ENCODE data around the gene CXXC1.

The CXXC1 gene

GRCh38 chr18:50274044-50274442 is 13.4 kb downstream of the CXXC1 start:
- TF ChIP-seq, protein P1, sequence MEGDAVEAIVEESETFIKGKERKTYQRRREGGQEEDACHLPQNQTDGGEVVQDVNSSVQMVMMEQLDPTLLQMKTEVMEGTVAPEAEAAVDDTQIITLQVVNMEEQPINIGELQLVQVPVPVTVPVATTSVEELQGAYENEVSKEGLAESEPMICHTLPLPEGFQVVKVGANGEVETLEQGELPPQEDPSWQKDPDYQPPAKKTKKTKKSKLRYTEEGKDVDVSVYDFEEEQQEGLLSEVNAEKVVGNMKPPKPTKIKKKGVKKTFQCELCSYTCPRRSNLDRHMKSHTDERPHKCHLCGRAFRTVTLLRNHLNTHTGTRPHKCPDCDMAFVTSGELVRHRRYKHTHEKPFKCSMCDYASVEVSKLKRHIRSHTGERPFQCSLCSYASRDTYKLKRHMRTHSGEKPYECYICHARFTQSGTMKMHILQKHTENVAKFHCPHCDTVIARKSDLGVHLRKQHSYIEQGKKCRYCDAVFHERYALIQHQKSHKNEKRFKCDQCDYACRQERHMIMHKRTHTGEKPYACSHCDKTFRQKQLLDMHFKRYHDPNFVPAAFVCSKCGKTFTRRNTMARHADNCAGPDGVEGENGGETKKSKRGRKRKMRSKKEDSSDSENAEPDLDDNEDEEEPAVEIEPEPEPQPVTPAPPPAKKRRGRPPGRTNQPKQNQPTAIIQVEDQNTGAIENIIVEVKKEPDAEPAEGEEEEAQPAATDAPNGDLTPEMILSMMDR (IDR thresholded peaks at IDR 0.05; ENCODE audit: unreplicated experiment in 3 of 3) = no peak
- Mint-ChIP-seq H3K36me3 (ENCODE audit: low read depth) (peaks cover 83% of the 10 kb centered on the region), H3K4me3 (no peak overlapping the region), H3K4me1 (peaks cover 3% of the 10 kb centered on the region), H3K27ac (no peak overlapping the region), H3K27me3 (ENCODE audit: low read depth) (no peaks in the 10 kb centered on the region), H3K9me3 (no peaks in the 10 kb centered on the region)

DNA sequence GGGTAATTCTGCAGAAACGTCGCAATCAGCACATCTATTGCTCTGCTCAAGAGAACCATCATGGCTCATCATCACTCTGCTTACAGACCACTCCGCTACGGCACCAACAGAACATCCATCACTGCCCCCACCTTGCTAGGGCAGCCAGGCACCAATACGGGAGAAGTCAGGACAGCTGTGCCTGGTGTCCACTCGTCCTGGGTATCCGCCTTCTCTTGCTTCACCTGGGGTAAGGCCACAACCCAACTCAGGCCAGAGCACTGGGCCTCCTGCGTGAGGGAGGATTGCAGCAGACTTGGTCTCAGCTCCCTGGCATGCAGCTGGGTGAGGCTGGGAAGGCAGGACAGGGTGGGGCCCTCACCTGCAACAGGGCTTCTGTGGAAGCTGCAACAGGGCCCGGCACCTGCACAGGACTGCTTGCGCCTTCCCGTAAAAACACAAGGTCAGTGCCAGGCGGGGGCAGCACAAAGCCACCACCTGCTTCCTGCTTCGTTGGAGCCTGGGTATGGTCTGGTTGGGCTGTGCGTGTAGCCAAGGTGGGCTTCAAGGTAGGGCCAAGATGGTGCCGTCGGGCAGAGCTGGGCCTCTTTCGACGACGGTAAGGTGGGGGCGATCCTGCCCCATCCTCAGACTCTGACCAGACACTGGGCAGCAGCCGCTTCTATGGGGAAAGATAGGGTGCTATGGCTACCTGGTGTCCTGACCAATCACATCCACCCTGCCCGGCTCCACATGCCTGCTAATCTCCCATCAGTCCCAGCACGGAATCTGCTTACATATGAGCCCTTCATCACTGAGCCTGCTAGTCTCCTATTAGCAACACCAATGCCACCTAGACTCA is 14.1 kb downstream of the CXXC1 start:
- TF ChIP-seq, protein P1 (IDR thresholded peaks at IDR 0.05; ENCODE audit: unreplicated experiment in 3 of 3) = no peak
- H3K27ac Mint-ChIP-seq = no peak overlapping the region
- no peaks in the 10 kb centered on the region for H3K27me3 Mint-ChIP-seq (ENCODE audit: low read depth)

DNA sequence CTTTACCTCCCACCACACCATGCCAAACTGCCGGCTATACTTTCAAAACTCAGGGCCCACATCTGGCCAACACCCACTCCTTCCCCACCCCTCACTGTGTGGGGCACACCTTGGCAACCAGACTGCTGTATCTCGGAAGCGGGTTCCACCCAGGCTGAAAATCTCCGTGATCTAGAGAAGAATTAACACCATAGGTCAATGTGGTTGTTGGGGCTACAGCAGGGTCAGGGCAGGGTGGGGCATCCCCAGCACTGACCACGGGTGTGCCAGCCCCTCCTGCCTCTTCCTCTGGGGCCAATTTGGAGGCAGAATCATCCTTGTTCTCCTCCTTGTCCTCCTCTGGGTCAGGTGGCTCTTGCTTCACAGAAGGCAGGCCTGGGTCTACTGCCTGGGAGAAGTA is 14.9 kb downstream of the CXXC1 start:
- TF ChIP-seq, protein P1 (IDR thresholded peaks at IDR 0.05; ENCODE audit: unreplicated experiment in 3 of 3) = no peak
- no peaks in the 10 kb centered on the region for H3K27me3 Mint-ChIP-seq (ENCODE audit: low read depth)
- H3K9me3 Mint-ChIP-seq = no peaks in the 10 kb centered on the region
- no peak overlapping the region for H3K4me3 Mint-ChIP-seq
- H3K4me1 Mint-ChIP-seq = no peaks in the 10 kb centered on the region
- H3K36me3 Mint-ChIP-seq (ENCODE audit: low read depth) = peaks cover 83% of the 10 kb centered on the region
- no peak overlapping the region for H3K27ac Mint-ChIP-seq

More for the DNA sequence above, 14.1 kb downstream of the CXXC1 start:
- H3K9me3 Mint-ChIP-seq = no peaks in the 10 kb centered on the region
- H3K4me1 Mint-ChIP-seq = no peaks in the 10 kb centered on the region
- H3K36me3 Mint-ChIP-seq (ENCODE audit: low read depth) = peaks cover 84% of the 10 kb centered on the region
- no peak overlapping the region for H3K4me3 Mint-ChIP-seq

DNA sequence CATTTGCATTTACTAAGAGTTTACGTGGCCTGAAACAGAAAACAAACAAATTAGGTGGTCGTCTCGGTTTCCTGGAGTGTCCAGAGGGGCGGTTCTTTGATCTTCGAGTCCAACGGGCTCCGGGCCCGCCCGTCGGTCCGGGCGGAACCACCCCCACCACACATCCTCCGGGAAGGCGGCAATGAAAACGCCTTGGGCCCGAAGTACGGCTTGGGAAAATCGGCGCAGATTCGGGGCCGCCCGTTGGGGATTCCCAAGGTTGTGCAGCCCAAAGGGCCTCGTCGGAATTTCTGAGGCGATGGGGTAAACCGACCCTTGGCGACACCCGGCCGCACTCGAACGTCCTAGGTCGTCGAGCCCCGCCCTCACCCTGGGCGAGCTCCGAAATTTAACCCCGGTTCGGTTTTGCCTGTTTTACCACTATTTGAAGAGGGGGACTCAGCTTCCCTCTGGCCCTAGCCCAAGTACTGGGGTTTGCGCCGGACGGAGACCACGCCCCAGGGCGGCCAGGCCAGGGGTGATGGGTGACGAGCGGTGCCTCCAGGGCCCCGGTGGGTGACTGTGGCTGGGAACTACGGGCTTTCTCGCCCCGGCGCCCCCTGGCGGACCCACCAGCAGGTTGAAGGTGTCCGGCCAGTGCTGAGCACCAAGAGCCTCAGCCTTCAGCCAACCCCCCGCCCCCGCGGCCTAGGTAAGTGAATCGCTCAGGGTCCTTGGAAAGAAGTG is 19.3 kb downstream of the CXXC1 start:
- peaks cover 53% of the 10 kb centered on the region for H3K36me3 Mint-ChIP-seq (ENCODE audit: low read depth)
- H3K4me1 Mint-ChIP-seq = no peaks in the 10 kb centered on the region
- no peaks in the 10 kb centered on the region for H3K27me3 Mint-ChIP-seq (ENCODE audit: low read depth)
- H3K9me3 Mint-ChIP-seq = no peaks in the 10 kb centered on the region
- TF ChIP-seq, protein P1 (IDR thresholded peaks at IDR 0.05; ENCODE audit: unreplicated experiment in 3 of 3) = no peak
- no peak overlapping the region for H3K27ac Mint-ChIP-seq
- H3K4me3 Mint-ChIP-seq = peak overlapping the region in 2 of 3 experiments; percentile 16 to 30

DNA sequence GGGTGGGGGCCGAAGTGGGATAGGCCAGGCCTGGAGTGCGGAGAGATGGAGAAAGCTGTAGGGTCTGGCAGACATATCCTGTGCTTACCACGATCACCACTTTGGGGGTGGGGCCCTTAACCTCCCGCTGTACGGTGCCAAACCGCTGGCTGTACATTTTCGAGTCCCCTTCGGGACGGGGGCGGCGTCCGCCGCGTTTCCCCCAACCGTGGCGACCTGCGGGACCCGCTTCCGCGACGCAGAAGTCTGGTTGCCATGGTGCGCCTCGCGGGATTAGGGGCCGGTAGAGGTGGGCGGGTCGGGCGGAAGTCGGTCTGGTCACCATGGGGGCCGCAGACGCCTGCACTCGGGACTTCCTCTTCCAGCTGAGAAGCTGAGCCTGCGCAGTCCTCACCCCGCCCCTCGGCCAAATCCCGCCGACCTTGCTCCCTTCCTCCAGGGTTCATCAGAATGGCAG is 21.2 kb downstream of the CXXC1 start, which contains the start of gene CFAP53:
CFAP53 (minus strand) TSS at position 248 of the 457 bp plus-strand sequence; CDS start at position 157, 91 bp downstream.
- H3K36me3 Mint-ChIP-seq (ENCODE audit: low read depth) = peaks cover 33% of the 10 kb centered on the region
- H3K4me3 Mint-ChIP-seq = peak within 1 kb of the TSS; percentile 93 to 97 (median 94)
- TF ChIP-seq, protein P1 (IDR thresholded peaks at IDR 0.05; ENCODE audit: unreplicated experiment in 3 of 3) = no peak
- no peaks in the 10 kb centered on the region for H3K27me3 Mint-ChIP-seq (ENCODE audit: low read depth)
- no peaks in the 10 kb centered on the region for H3K4me1 Mint-ChIP-seq
- peak within 1 kb of the TSS; percentile 54 to 85 (median 55) for H3K27ac Mint-ChIP-seq
- no peaks in the 10 kb centered on the region for H3K9me3 Mint-ChIP-seq
